A549 (cell line): ENCODE data around the gene CEP78. TPM values are rescaled to one million over a fixed set of nuclear protein-coding genes. Genes with fewer than 3 reads are reported as not detected.

Experiments used
- ATAC-seq, 2 experiments: fragments of 200-7000 bp in 1 of 2; fragments of >200 bp in 1 of 2; cut with Nextera tagmentation in 1 of 2; cut with Tn5 transposase in 1 of 2; 3 replicates each; pipeline versions ENCODE4 v1.8.0 to v1.9.1; 2018 to 2020; ENCODE audit warnings: mild to moderate bottlenecking in 1 of 2, moderate library complexity in 1 of 2
- CTCF ChIA-PET: fragments of 300-600 bp; sonication (Branson Sonifier 250); formaldehyde crosslinking; extraction: SDS; loops from one replicate; lab custom pipeline; 2021; ENCODE audit warnings: antibody characterized with exemption, inconsistent platforms; lab: Yijun Ruan, JAX
- POLR2A ChIA-PET: fragments of 350-600 bp; formaldehyde crosslinking; extraction: SDS; loops from one replicate; lab custom pipeline; 2021; ENCODE audit warnings: antibody characterized with exemption, inconsistent platforms; lab: Yijun Ruan, JAX
- DNase-seq, 2 experiments: peaks; one replicate each; pipeline versions ENCODE4 v3.0.0 to v3.0.0-alpha.2; 2011 to 2016; ENCODE audit warnings: low read depth in 1 of 2, low spot score in 1 of 2
- FAIRE-seq: peaks from 2 replicates; lab custom pipeline; 2011; peaks lifted over from hg19 to GRCh38; lab: Jason Lieb, UNC
- H3K27ac ChIP-seq, 2 experiments: fragments of >200 bp; sonication (Bioruptor Twin); formaldehyde crosslinking; 3 replicates each; pipeline ENCODE4 v1.5.1; 2016 to 2017
- H3K4me1 ChIP-seq: fragments of >200 bp; sonication (Bioruptor Twin); formaldehyde crosslinking; 3 replicates; pipeline ENCODE4 v1.6.1; 2016
- H3K4me2 ChIP-seq: fragments of >200 bp; sonication (Bioruptor Twin); formaldehyde crosslinking; 3 replicates; pipeline ENCODE4 v1.6.1; 2016
- H3K4me3 ChIP-seq: fragments of >200 bp; sonication (Bioruptor Twin); formaldehyde crosslinking; 3 replicates; pipeline ENCODE4 v1.5.1; 2016
- H3K9me3 ChIP-seq: fragments of >200 bp; sonication (Bioruptor Twin); formaldehyde crosslinking; 3 replicates; pipeline ENCODE4 v1.6.1; 2016
- CTCF ChIP-seq: fragments of >200 bp; sonication (Bioruptor Twin); formaldehyde crosslinking; IDR thresholded peaks from 3 replicates; pipeline ENCODE4 v1.5.1; 2016
- E2F6 ChIP-seq: IDR thresholded peaks from 2 replicates; pipeline ENCODE4 v1.6.1; 2012; ENCODE audit warnings: low read depth, borderline replicate concordance
- ESRRA ChIP-seq: fragments of 150-350 bp; IDR thresholded peaks from 2 replicates; pipeline ENCODE4 v1.6.1; 2014; ENCODE audit warnings: mild to moderate bottlenecking, low read length, borderline replicate concordance
- HOXB13 ChIP-seq: fragments of 250-450 bp; sonication (Bioruptor Pico); IDR thresholded peaks from 2 replicates; pipeline ENCODE4 v1.5.0; 2020; ENCODE audit warnings: low read depth, mild to moderate bottlenecking, moderate library complexity
- JUN ChIP-seq, 2 experiments: fragments of >200 bp; sonication (Bioruptor Twin); formaldehyde crosslinking; IDR thresholded peaks; 2 replicates in 1 of 2; 3 replicates in 1 of 2; pipeline ENCODE4 v1.6.1; 2016 to 2017
- KDM5A ChIP-seq: fragments of 200-600 bp; sonication (generic); IDR thresholded peaks from 2 replicates; pipeline ENCODE4 v1.6.1; 2016; ENCODE audit warnings: antibody characterized with exemption, mild to moderate bottlenecking
- MAZ ChIP-seq: fragments of 150-350 bp; IDR thresholded peaks from 2 replicates; pipeline ENCODE4 v1.6.1; 2014; ENCODE audit warnings: antibody characterized with exemption, low read depth, low read length, borderline replicate concordance
- NR3C1 ChIP-seq: fragments of >200 bp; sonication (Bioruptor Twin); formaldehyde crosslinking; IDR thresholded peaks from 3 replicates; pipeline ENCODE4 v1.6.1; 2017
- PHF8 ChIP-seq: fragments of 200-600 bp; sonication (generic); IDR thresholded peaks from 2 replicates; pipeline ENCODE4 v1.6.1; 2016; ENCODE audit warnings: low read depth, mild to moderate bottlenecking, antibody characterized with exemption, moderate library complexity, borderline replicate concordance
- POLR2AphosphoS2 ChIP-seq: conservative IDR thresholded peaks from 2 replicates; pipeline ENCODE4 v1.6.1; 2012; ENCODE audit warnings: low read length, improper control_type of control experiment, inconsistent platforms
- RAD21 ChIP-seq, 2 experiments: fragments of >200 bp in 1 of 2; sonication (Bioruptor Twin) in 1 of 2; formaldehyde crosslinking in 1 of 2; IDR thresholded peaks in 1 of 2; conservative IDR thresholded peaks in 1 of 2; 2 replicates in 1 of 2; 3 replicates in 1 of 2; pipeline ENCODE4 v1.6.1; 2012 to 2018; ENCODE audit warnings: inconsistent platforms in 1 of 2
- TFCP2L1 ChIP-seq: fragments of 250-450 bp; sonication (Bioruptor Pico); IDR thresholded peaks from 2 replicates; pipeline ENCODE4 v1.5.0; 2021; ENCODE audit warnings: mild to moderate bottlenecking
- ZC3H11A ChIP-seq: fragments of 450-650 bp; IDR thresholded peaks from 2 replicates; pipeline ENCODE4 v1.6.1; 2014; ENCODE audit warnings: antibody characterized with exemption, mild to moderate bottlenecking
- ZFP36 ChIP-seq: fragments of 450-650 bp; IDR thresholded peaks from 2 replicates; pipeline ENCODE4 v1.6.1; 2014; ENCODE audit warnings: borderline replicate concordance; ENCODE audit not compliant: partially characterized antibody
- WGBS: methylation state at CpG from one replicate; pipeline ENCODE4 v1.1.6; 2017; ENCODE audit errors: missing lambda C conversion rate; 5-methylcytosine and 5-hydroxymethylcytosine counted together
- polyA plus RNA-seq, 4 experiments: library from polyadenylated mRNA; depleted of rRNA in 3 of 4; stranded (reverse); fragments of >200 nt; fragmentation: RNase III in 1 of 4; extraction: RNeasy Plus Mini Kit Qiagen cat#74134 plus additional on column Dnase treatment in 1 of 4; gene quantifications; 2 replicates in 3 of 4; 3 replicates in 1 of 4; pipeline ENCODE4 v1.2.3, GENCODE V29; 2011 to 2017
- TF ChIP-seq, protein P1 (sequence below): fragments of 150-350 bp; IDR thresholded peaks from 2 replicates; pipeline ENCODE4 v1.6.1; 2014; ENCODE audit warnings: low read depth, mild to moderate bottlenecking, low read length
- TF ChIP-seq, protein P2 (sequence below): fragments of 450-650 bp; IDR thresholded peaks from 2 replicates; pipeline ENCODE4 v1.6.1; 2014; ENCODE audit warnings: antibody characterized with exemption
- TF ChIP-seq, protein P3 (sequence below): fragments of 250-450 bp; sonication (Bioruptor Pico); IDR thresholded peaks from 2 replicates; pipeline ENCODE4 v1.5.0; 2021; ENCODE audit warnings: mild to moderate bottlenecking, moderate library complexity, borderline replicate concordance

CEP78 gene
- polyA plus RNA-seq, 2 of the 4 experiments (the other 2 are of a cell fraction): 16.5 to 28.9 TPM

- Histone ChIP-seq H3K4me1 (peaks cover 8% of the 10 kb centered on the region; the same call in 1 of the 3 replicates), H3K9me3 (no peaks in the 10 kb centered on the region), H3K27ac (no peak overlapping the region), H3K4me3 (no peak overlapping the region), H3K4me2 (no peak overlapping the region)
- POLR2A ChIA-PET: no interaction called here
- FAIRE-seq (no peak), DNase-seq (peak; percentile 17 to 25), ATAC-seq (0 out of 6 replicates have a peak, but pooled peaks of 1 of the 2 experiments have one; percentile 23)
- CTCF ChIA-PET: interaction anchor here (0.8 to 1.9 kb wide), 11 partner anchors 8 to 204 kb away, joined by 3 to 7 read pairs (median 3); no protein-coding TSS in a partner anchor
- TF ChIP-seq ESRRA (no peak), CTCF (0 out of 3 replicates have a peak, but pooled peaks have one; percentile 11)
- WGBS: 58% methylated on average over 5 of the region's 5 CpGs
These were observed 3.6 kb downstream of the CEP78 start for GRCh38 chr9:78239506-78239905.

GRCh38 chr9:78242041-78242440 is 6.2 kb downstream of the CEP78 start:
- TF ChIP-seq PHF8 (no peak), E2F6 (no peak), RAD21 (conservative IDR thresholded peaks at IDR 0.05 in 1 of 2, IDR thresholded peaks at IDR 0.05 in 1 of 2) (no peak), KDM5A (no peak)
- CTCF ChIA-PET: no interaction called here
- POLR2A ChIA-PET: interaction anchor here (0.8 kb wide), 1 partner anchor 55 kb away, joined by 3 read pairs; the partner anchor contains the start of gene PSAT1
- H3K9me3 ChIP-seq: no peaks in the 10 kb centered on the region
- DNase-seq (no peak), FAIRE-seq (no peak), ATAC-seq (no peak)
- no peak overlapping the region for H3K27ac ChIP-seq
- peaks cover 5% of the 10 kb centered on the region; the same call in 1 of the 3 replicates for H3K4me1 ChIP-seq
- H3K4me2 ChIP-seq: no peak overlapping the region
- no peak overlapping the region for H3K4me3 ChIP-seq
- 87% methylated on average over 4 of the region's 4 CpGs for WGBS

- H3K4me3 ChIP-seq: no peak overlapping the region
- ChIA-PET CTCF (no interaction called here), POLR2A (interaction anchor here (0.8 kb wide), 1 partner anchor 54 kb away, joined by 3 read pairs; the partner anchor contains the start of gene PSAT1)
- H3K4me1 ChIP-seq: no peaks in the 10 kb centered on the region
- no peak overlapping the region for H3K27ac ChIP-seq
- FAIRE-seq (no peak), ATAC-seq (no peak), DNase-seq (no peak)
- H3K9me3 ChIP-seq: no peaks in the 10 kb centered on the region
- TF ChIP-seq ZC3H11A (no peak), JUN (IDR thresholded peaks at IDR 0.05) (no peak), ESRRA (no peak), TFCP2L1 (CRISPR knock-in tag) (no peak), NR3C1 (no peak), POLR2AphosphoS2 (no peak), ZFP36 (no peak), HOXB13 (CRISPR knock-in tag) (no peak), MAZ (no peak)
- TF ChIP-seq, protein P1, sequence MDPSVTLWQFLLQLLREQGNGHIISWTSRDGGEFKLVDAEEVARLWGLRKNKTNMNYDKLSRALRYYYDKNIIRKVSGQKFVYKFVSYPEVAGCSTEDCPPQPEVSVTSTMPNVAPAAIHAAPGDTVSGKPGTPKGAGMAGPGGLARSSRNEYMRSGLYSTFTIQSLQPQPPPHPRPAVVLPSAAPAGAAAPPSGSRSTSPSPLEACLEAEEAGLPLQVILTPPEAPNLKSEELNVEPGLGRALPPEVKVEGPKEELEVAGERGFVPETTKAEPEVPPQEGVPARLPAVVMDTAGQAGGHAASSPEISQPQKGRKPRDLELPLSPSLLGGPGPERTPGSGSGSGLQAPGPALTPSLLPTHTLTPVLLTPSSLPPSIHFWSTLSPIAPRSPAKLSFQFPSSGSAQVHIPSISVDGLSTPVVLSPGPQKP: no peak
- TF ChIP-seq, protein P2, sequence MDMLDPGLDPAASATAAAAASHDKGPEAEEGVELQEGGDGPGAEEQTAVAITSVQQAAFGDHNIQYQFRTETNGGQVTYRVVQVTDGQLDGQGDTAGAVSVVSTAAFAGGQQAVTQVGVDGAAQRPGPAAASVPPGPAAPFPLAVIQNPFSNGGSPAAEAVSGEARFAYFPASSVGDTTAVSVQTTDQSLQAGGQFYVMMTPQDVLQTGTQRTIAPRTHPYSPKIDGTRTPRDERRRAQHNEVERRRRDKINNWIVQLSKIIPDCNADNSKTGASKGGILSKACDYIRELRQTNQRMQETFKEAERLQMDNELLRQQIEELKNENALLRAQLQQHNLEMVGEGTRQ: no peak
- TF ChIP-seq, protein P3, sequence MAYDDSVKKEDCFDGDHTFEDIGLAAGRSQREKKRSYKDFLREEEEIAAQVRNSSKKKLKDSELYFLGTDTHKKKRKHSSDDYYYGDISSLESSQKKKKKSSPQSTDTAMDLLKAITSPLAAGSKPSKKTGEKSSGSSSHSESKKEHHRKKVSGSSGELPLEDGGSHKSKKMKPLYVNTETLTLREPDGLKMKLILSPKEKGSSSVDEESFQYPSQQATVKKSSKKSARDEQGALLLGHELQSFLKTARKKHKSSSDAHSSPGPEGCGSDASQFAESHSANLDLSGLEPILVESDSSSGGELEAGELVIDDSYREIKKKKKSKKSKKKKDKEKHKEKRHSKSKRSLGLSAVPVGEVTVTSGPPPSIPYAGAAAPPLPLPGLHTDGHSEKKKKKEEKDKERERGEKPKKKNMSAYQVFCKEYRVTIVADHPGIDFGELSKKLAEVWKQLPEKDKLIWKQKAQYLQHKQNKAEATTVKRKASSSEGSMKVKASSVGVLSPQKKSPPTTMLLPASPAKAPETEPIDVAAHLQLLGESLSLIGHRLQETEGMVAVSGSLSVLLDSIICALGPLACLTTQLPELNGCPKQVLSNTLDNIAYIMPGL (CRISPR knock-in tag): no peak
- no peak overlapping the region for H3K4me2 ChIP-seq
- WGBS: 93% methylated on average over 1 of the region's 1 CpG
These were observed 7.3 kb downstream of the CEP78 start for GRCh38 chr9:78243130-78243529.
